WTC11 (cell line): Measurements from ENCODE around the gene CTSE.

Experiments used
- ATF6 ChIP-seq: sonication (generic); formaldehyde crosslinking; IDR thresholded peaks from 2 replicates; pipeline ENCODE4 v1.8.1; 2023; ENCODE audit warnings: mild to moderate bottlenecking, missing genetic modification reagents
- CBFB ChIP-seq: sonication (generic); formaldehyde crosslinking; IDR thresholded peaks from 2 replicates; pipeline ENCODE4 v1.8.1; 2022; ENCODE audit warnings: mild to moderate bottlenecking, low read depth, missing genetic modification reagents
- CTCF ChIP-seq: fragments of 200-600 bp; IDR thresholded peaks from 2 replicates; pipeline ENCODE4 v1.8.0; 2022; ENCODE audit warnings: antibody characterized with exemption
- ETV6 ChIP-seq: sonication (generic); formaldehyde crosslinking; IDR thresholded peaks from 2 replicates; pipeline ENCODE4 v1.8.1; 2022; ENCODE audit warnings: mild to moderate bottlenecking, missing genetic modification reagents
- JAZF1 ChIP-seq: fragments of 250-450 bp; sonication (Bioruptor Pico); IDR thresholded peaks from 2 replicates; pipeline ENCODE4 v1.9.0; 2021; ENCODE audit warnings: moderate library complexity, mild to moderate bottlenecking, inconsistent platforms
- JUN ChIP-seq: sonication (generic); formaldehyde crosslinking; IDR thresholded peaks from 2 replicates; pipeline ENCODE4 v1.8.0; 2023; ENCODE audit warnings: mild to moderate bottlenecking, missing genetic modification reagents
- TF ChIP-seq, protein P1 (sequence below): sonication (generic); formaldehyde crosslinking; conservative IDR thresholded peaks from 2 replicates; pipeline ENCODE4 v1.8.1; 2023; ENCODE audit warnings: mild to moderate bottlenecking, low read depth, missing genetic modification reagents, moderate library complexity
- TF ChIP-seq, protein P2 (sequence below): sonication (generic); formaldehyde crosslinking; IDR thresholded peaks from 2 replicates; pipeline ENCODE4 v1.8.1; 2023; ENCODE audit warnings: mild to moderate bottlenecking, missing genetic modification reagents, moderate library complexity
- TF ChIP-seq, protein P3 (sequence below): sonication (generic); formaldehyde crosslinking; IDR thresholded peaks from 2 replicates; pipeline ENCODE4 v1.8.1; 2022; ENCODE audit warnings: mild to moderate bottlenecking, moderate library complexity, missing genetic modification reagents

GRCh38 chr1:205973377-205974232 lies 50.1 kb downstream of the CTSE start:
- TF ChIP-seq CTCF: no peak
- TF ChIP-seq, protein P1, sequence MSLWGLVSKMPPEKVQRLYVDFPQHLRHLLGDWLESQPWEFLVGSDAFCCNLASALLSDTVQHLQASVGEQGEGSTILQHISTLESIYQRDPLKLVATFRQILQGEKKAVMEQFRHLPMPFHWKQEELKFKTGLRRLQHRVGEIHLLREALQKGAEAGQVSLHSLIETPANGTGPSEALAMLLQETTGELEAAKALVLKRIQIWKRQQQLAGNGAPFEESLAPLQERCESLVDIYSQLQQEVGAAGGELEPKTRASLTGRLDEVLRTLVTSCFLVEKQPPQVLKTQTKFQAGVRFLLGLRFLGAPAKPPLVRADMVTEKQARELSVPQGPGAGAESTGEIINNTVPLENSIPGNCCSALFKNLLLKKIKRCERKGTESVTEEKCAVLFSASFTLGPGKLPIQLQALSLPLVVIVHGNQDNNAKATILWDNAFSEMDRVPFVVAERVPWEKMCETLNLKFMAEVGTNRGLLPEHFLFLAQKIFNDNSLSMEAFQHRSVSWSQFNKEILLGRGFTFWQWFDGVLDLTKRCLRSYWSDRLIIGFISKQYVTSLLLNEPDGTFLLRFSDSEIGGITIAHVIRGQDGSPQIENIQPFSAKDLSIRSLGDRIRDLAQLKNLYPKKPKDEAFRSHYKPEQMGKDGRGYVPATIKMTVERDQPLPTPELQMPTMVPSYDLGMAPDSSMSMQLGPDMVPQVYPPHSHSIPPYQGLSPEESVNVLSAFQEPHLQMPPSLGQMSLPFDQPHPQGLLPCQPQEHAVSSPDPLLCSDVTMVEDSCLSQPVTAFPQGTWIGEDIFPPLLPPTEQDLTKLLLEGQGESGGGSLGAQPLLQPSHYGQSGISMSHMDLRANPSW: no peak
- TF ChIP-seq CBFB (CRISPR knock-in tag): no peak
- TF ChIP-seq ETV6 (CRISPR knock-in tag): no peak
- no peak for TF ChIP-seq ATF6 (CRISPR knock-in tag)
- no peak for TF ChIP-seq JAZF1 (CRISPR knock-in tag)
- TF ChIP-seq JUN (CRISPR knock-in tag): no peak
- TF ChIP-seq, protein P2, sequence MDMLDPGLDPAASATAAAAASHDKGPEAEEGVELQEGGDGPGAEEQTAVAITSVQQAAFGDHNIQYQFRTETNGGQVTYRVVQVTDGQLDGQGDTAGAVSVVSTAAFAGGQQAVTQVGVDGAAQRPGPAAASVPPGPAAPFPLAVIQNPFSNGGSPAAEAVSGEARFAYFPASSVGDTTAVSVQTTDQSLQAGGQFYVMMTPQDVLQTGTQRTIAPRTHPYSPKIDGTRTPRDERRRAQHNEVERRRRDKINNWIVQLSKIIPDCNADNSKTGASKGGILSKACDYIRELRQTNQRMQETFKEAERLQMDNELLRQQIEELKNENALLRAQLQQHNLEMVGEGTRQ: no peak
- TF ChIP-seq, protein P3, sequence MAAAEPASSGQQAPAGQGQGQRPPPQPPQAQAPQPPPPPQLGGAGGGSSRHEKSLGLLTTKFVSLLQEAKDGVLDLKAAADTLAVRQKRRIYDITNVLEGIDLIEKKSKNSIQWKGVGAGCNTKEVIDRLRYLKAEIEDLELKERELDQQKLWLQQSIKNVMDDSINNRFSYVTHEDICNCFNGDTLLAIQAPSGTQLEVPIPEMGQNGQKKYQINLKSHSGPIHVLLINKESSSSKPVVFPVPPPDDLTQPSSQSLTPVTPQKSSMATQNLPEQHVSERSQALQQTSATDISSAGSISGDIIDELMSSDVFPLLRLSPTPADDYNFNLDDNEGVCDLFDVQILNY (CRISPR knock-in tag): no peak
